Measurements from ENCODE around the gene BRD1.
"Not testable (repeated sequence)": the region's sequence is repeated elsewhere in the genome, so short reads cannot be mapped to it uniquely, and the experiment has no call there.

Gene BRD1

DNA sequence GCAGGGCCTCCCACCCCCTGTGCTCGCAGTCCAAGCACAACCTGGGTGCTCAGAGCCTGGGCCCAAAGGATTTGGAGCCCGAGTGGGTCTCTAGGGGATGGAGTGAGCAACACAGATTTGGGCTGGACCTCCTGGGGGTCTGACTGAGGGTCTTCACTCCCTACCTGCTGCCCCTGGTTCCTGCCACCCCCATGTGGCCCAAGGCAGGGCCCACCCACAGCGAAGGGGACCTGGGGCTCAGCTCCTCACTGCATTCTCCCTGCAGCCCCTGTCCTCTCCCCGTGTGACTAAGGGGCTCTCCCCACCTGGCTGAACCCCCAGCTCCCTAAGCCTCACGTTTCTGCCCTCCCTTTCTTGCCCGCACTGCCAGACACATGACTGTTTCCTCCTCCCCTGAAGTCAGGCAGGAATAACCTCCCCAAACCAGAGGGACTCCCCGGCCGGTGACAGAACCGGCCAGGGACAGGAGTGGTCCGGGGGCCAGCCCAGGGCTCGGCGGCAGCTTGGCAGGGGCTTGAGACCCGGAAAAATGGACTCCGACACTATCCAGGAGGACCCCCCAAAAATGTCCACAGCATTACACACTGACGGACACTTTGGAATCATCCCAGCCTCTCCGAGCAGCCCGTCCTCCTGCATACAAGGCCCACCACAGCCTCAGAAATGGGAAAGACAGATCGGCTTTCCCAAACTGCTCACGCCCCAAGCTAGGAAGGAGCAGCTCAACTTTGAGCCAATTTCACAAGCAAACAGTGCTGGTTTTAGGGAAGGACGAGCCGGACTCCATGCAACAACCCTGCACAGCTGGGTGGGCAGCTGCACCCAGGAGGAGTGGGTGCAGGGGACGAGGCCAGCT lies 57.8 kb downstream of the BRD1 start:
- DNase-seq (ENCODE audit: low read depth in 2 of 2): no peak

GRCh38 chr22:49768951-49769690 lies 58.6 kb downstream of the BRD1 start:
- DNase-seq (ENCODE audit: low read depth in 2 of 2): no peak

DNA sequence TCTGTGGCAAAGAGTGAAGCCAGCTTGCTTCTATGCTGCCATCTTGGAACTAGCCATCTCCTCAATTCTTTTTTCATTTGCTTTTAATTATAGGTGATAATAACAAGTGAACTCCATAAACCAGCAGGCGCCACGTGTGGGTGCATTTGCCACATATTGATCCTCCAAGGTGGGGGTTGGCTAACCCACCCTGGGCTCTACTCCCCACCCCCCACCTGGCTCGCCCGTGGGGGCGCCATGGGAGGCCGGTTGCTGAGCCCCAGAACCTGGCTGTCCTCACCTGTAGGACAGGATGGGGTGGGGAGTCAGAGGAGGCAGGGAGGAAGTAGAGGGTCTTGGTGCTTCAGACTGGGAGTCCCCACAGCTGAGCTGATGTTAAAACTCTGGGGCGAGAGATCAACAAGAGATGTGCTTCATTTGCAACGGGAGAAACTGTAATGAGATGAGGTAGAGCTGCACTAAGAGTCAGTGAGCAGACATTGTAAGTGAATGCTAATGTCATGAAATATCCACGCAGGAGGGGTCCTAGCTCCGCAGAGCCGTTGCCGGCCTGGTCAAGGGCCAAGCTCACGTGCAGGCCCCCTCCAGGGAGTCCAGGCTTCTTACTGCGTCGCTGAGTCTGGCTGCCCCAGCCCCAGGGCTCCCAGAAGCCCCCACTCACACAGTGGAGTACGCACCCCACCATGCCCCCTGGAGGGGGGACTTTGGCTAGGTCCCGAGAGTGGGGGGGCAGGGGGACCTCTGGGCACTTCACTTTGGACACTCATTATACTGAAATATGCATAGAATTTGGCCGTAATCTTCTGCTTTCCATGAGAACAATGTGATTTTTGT lies 59.4 kb downstream of the BRD1 start:
- no peak for DNase-seq (ENCODE audit: low read depth in 2 of 2)

DNA sequence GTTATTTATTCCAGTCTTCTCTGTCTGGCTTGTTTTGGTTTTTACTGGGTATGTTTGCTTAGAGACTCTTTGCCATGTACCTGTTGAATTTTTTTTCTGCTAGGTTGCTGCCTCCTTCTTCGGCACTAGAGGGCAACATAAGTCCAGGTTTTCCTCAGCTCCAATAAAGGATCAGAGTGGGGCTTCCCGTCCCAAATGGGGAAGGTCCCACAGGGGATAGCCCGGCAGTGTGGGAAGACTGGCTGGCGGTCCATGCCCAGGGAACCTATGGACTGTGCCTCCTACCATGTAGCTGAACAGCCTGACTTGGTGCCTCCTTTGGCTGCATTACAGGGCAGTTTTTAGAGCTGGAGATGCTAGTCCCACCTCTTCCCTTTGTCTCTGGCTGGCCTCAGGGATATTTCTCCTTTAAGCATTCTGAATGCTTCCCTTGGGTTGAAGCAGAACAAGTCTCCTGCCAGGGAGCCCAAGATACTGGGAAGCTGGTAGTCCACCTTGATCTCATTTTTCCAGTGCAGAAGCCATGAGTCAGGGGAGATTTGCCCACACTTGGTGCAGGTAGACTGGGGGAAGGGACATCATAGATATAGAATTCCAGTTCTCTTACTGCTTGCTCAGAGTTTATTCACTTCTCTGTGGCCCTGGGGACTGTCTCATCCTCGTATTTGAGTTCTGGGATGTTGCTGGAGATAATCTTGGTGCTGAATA lies 60.2 kb downstream of the BRD1 start:
- DNase-seq (ENCODE audit: low read depth in 2 of 2): no peak

DNA sequence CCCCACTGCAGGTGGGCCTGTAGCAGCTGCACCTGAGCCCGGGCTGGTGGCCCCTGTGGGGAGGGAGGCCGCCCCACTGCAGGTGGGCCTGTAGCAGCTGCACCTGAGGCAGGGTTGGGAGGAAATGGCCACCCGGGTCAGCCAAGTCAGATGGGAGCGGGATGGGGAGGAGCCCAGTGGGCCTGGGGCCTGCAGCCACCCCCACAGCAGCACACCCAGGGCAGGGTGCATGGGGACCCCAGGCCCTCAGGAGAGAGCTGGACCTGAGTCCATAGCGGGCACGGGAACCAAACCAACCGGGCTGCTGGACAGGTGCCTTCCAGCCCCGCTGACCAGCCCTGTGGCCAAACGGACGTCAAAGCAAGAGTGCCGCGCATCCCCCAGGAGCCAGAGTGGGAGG lies 61.7 kb downstream of the BRD1 start:
- DNase-seq (ENCODE audit: low read depth in 2 of 2): no peak

- DNase-seq (ENCODE audit: low read depth in 2 of 2): no peak
Observed at GRCh38 chr22:49765091-49765771, 62.4 kb downstream of the BRD1 start.

GRCh38 chr22:49764127-49764581 lies 63.5 kb downstream of the BRD1 start:
- no peak for DNase-seq (ENCODE audit: low read depth in 2 of 2)

DNA sequence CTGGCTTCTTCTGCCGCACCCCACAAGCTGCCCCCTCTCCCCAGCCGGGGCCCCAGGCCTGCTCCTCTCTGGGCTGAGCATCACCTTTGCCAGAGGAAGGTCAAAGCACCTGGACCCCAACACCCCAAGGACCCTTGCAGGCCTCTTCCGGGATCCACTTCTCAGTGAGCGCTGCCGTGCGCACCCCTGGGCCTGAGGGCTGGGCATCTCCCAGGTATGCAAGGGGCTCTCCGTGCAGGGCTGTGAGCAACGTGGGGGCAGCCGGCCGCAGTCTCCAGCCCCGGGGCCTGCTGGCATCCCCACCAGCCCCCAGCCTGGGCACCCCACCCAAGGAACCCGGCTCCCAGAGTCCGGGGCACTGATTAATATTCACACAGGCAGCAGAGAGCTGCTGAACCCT lies 64.0 kb downstream of the BRD1 start:
- no peak for DNase-seq (ENCODE audit: low read depth in 2 of 2)

GRCh38 chr22:49763138-49763537 lies 64.5 kb downstream of the BRD1 start:
- no peak for DNase-seq (ENCODE audit: low read depth in 2 of 2)

DNA sequence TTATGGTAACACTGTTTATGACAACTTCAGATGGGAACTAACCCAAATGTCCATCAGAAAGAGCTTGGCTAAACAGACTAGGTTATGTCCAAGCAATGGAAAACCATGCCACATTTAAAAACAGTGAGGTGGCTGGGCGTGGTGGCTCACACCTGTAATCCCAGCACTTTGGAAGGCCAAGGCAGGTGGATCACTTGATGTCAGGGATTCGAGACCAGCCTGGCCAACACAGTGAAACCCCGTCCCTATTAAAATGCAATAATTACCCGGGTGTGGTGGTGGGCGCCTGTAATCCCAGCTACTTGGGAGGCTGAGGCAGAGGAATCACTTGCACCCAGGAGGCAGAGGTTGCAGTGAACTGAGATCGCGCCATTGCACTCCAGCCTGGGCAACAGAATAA lies 65.1 kb downstream of the BRD1 start:
- DNase-seq (ENCODE audit: low read depth in 2 of 2): not testable (repeated sequence)

- no peak for DNase-seq (ENCODE audit: low read depth in 2 of 2)
Observed at GRCh38 chr22:49761836-49762235, 65.8 kb downstream of the BRD1 start.

GRCh38 chr22:49760630-49761571 lies 66.8 kb downstream of the BRD1 start:
- DNase-seq (ENCODE audit: low read depth in 2 of 2): no peak

DNA sequence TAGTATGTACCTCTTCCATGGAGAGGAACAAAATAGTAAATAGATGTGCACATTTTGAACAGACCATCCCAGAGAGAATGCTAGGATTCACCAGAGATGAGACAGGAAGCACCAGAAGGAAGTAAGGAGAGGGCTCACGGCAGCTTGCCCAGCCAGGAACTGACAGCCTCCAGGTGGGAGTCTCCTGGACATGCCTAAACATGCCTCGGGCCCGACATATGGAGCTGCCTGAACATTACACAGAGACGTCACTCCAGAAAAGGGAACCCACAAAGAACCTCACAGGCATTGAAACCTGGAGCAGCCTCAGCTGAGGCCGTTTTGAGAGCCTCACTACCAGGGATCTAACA lies 67.4 kb downstream of the BRD1 start:
- no peak for DNase-seq (ENCODE audit: low read depth in 2 of 2)

DNA sequence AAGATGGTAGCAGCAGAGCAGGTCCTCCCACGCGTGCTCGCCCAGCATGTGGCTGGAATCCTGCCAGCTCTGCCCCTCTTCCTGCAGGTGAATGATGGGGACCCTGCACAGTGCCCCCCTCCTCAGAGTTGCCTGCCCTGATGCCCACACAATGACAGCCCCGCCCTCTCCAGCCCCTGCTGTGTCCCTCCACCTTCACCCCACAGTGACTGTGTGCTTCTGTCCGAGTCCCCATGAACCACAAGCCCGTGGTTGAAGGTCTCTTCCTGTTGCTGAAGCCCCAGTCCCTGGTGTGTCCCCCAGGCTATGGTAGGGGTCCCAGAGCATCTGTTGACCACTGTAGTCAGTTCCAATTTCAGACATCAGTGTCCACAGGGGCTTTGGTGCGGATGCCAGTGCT lies 71.0 kb downstream of the BRD1 start:
- no peak for DNase-seq (ENCODE audit: low read depth in 2 of 2)

- no peak for DNase-seq (ENCODE audit: low read depth in 2 of 2)
Observed at GRCh38 chr22:49756201-49756600, 71.5 kb downstream of the BRD1 start.

GRCh38 chr22:49755631-49756001 lies 72.1 kb downstream of the BRD1 start:
- no peak for DNase-seq (ENCODE audit: low read depth in 2 of 2)

- DNase-seq (ENCODE audit: low read depth in 2 of 2): no peak
Observed at GRCh38 chr22:49754696-49755630, 72.7 kb downstream of the BRD1 start.

DNA sequence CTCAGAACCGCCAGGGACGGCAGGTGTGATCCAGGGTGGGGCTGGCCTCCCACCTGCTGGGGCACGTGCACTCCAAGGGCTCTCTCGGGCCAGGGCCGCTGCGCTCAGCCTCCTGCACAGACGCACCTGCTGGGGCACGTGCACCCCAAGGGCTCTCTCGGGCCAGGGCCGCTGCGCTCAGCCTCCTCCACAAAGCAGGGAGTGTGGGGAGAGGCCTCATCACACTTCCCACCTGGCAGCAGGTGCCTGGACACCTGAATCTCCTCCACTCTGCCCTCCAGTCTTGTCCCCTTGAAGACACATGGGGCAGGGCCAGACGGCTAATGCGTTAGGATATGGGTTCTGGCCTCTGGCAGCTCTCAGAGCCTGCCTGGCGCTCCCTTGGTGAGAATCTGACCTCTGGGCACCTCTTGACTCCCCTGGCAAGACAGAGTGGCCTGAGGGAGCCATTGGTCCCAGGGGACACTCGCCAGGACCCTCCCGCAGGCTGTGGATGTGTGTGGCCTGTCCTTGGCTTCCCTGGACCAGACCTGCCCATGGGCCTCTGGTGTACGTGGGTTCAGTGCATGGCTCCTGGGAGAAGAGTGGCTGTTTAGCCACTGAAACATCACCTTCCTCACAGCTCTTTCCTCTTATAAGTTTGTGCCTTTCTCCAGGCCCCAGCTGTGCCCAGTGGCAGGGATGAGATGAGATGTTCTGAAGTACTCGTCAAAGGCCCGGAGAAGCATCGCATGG lies 73.5 kb downstream of the BRD1 start:
- DNase-seq (ENCODE audit: low read depth in 2 of 2): no peak

All from stimulated activated CD8-positive, alpha-beta memory T cell treated with anti-CD3 and anti-CD28 coated beads, Interleukin-7, amount 100 ng/mL, for 1 hour (primary cell).